GM12878 (cell line): ENCODE measurements around the gene SNRNP27. TPM values are rescaled to one million over a fixed set of nuclear protein-coding genes. Genes with fewer than 3 reads are reported as not detected.

Source experiments
- ATAC-seq: fragments of 200-7000 bp; cut with Tn5 transposase; 3 replicates; pipeline ENCODE4 v1.9.1; 2020; ENCODE audit warnings: mild to moderate bottlenecking, moderate library complexity
- BruUV-seq: library from RNA; stranded (reverse); fragments of 400-500 nt; replicated peaks from 2 replicates; lab custom pipeline; 2021; lab: Mats Ljungman, UMichigan
- CTCF ChIA-PET: fragments of 300-600 bp; sonication (Branson Sonifier 250); formaldehyde crosslinking; extraction: SDS; loops from one replicate; lab custom pipeline; 2021; ENCODE audit warnings: inconsistent platforms; lab: Yijun Ruan, JAX
- POLR2A ChIA-PET: fragments of 350-600 bp; formaldehyde crosslinking; extraction: SDS; loops from one replicate; lab custom pipeline; 2021; ENCODE audit warnings: inconsistent platforms; lab: Charles Lee
- RAD21 ChIA-PET: fragments of 300-600 bp; sonication (Branson Sonifier 250); formaldehyde crosslinking; loops from one replicate; lab custom pipeline; 2023; ENCODE audit warnings: antibody characterized with exemption; ENCODE audit not compliant: unreplicated experiment; lab: Charles Lee
- SMC1A ChIA-PET: fragments of 300-600 bp; sonication (Branson Sonifier 250); formaldehyde crosslinking; loops from one replicate; lab custom pipeline; 2023; ENCODE audit not compliant: unreplicated experiment, uncharacterized antibody; lab: Charles Lee
- DNase-seq: peaks from one replicate; pipeline ENCODE4 v3.0.0-alpha.2; 2011; ENCODE audit warnings: low read depth, low spot score
- FAIRE-seq: peaks from 3 replicates; lab custom pipeline; 2011; peaks lifted over from hg19 to GRCh38; lab: Jason Lieb, UNC
- H2AFZ ChIP-seq: 2 replicates; pipeline ENCODE4 v1.6.0; 2011; ENCODE audit warnings: low read depth, low read length, control low read depth; ENCODE audit not compliant: control insufficient read depth
- H3K27ac ChIP-seq: 2 replicates; pipeline ENCODE4 v1.5.1; 2011; ENCODE audit warnings: control low read depth; ENCODE audit not compliant: control insufficient read depth, insufficient read depth
- H3K27me3 ChIP-seq, 2 experiments: replicated peaks in 1 of 2; 2 replicates each; pipeline versions ENCODE4 v1.6.0 to v1.6.1; 2011; ENCODE audit warnings: low read length in 1 of 2; ENCODE audit not compliant: control insufficient read depth in 2 of 2, insufficient read depth in 2 of 2
- H3K36me3 ChIP-seq, 2 experiments: 2 replicates each; pipeline ENCODE4 v1.5.1; 2011; ENCODE audit warnings: low read length in 1 of 2; ENCODE audit not compliant: control insufficient read depth in 2 of 2, insufficient read depth in 2 of 2
- H3K4me1 ChIP-seq: 2 replicates; pipeline ENCODE4 v1.6.1; 2011; ENCODE audit warnings: mild to moderate bottlenecking, low read length, moderate library complexity, mixed read lengths; ENCODE audit not compliant: control insufficient read depth, insufficient read depth
- H3K4me2 ChIP-seq: 2 replicates; pipeline ENCODE4 v1.6.0; 2011; ENCODE audit warnings: control low read depth; ENCODE audit not compliant: control insufficient read depth, insufficient read depth
- H3K4me3 ChIP-seq: fragments of 200-600 bp; sonication (generic); 2 replicates; pipeline ENCODE4 v1.5.1; 2016
- H3K79me2 ChIP-seq: 2 replicates; pipeline ENCODE4 v1.6.0; 2011; ENCODE audit warnings: low read length; ENCODE audit not compliant: control insufficient read depth, insufficient read depth
- H3K9ac ChIP-seq: 2 replicates; pipeline ENCODE4 v1.8.0; 2011; ENCODE audit warnings: low read length, control low read depth, mixed read lengths; ENCODE audit not compliant: control insufficient read depth, insufficient read depth
- H3K9me3 ChIP-seq: replicated peaks from 3 replicates; pipeline ENCODE4 v1.5.1; 2011; ENCODE audit warnings: mild to moderate bottlenecking, low read length; ENCODE audit not compliant: control insufficient read depth, insufficient read depth
- H4K20me1 ChIP-seq: 2 replicates; pipeline ENCODE4 v1.6.0; 2011; ENCODE audit not compliant: control insufficient read depth, insufficient read depth
- CHD4 ChIP-seq: fragments of 200-600 bp; sonication (generic); IDR thresholded peaks from 2 replicates; pipeline ENCODE4 v1.6.1; 2016; ENCODE audit warnings: mild to moderate bottlenecking
- EP300 ChIP-seq, 2 experiments: fragments of 150-350 bp in 1 of 2; IDR thresholded peaks; 2 replicates each; pipeline ENCODE4 v1.6.1; 2011 to 2012; ENCODE audit warnings: low read depth in 2 of 2, low read length in 2 of 2, borderline replicate concordance in 1 of 2, improper control_type of control experiment in 1 of 2, inconsistent platforms in 1 of 2; ENCODE audit not compliant: control insufficient read depth in 1 of 2
- HDAC2 ChIP-seq: fragments of 200-600 bp; sonication (generic); IDR thresholded peaks from 2 replicates; pipeline ENCODE4 v1.6.1; 2017
- HDAC6 ChIP-seq: fragments of 200-600 bp; sonication (generic); IDR thresholded peaks from one replicate; pipeline ENCODE4 v1.8.0; 2017; ENCODE audit warnings: antibody characterized with exemption; ENCODE audit not compliant: unreplicated experiment
- MEF2B ChIP-seq: fragments of 450-650 bp; IDR thresholded peaks from 2 replicates; pipeline ENCODE4 v1.6.1; 2018; ENCODE audit warnings: mild to moderate bottlenecking, moderate library complexity; ENCODE audit not compliant: partially characterized antibody, poor library complexity, severe bottlenecking
- MXI1 ChIP-seq: fragments of 150-350 bp; IDR thresholded peaks from 2 replicates; pipeline ENCODE4 v1.6.1; 2011; ENCODE audit warnings: low read depth, mild to moderate bottlenecking, inconsistent platforms, low read length, improper control_type of control experiment
- NR2F1 ChIP-seq: fragments of 450-650 bp; conservative IDR thresholded peaks from 2 replicates; pipeline ENCODE4 v1.6.1; 2017; ENCODE audit warnings: mild to moderate bottlenecking
- USF1 ChIP-seq: IDR thresholded peaks from 2 replicates; pipeline ENCODE4 v1.6.1; 2011; ENCODE audit warnings: borderline replicate concordance, low read depth, mild to moderate bottlenecking, moderate library complexity, mixed read lengths, low read length; ENCODE audit not compliant: insufficient read depth; ENCODE audit errors: extremely low read length
- ZNF217 ChIP-seq: fragments of 450-650 bp; IDR thresholded peaks from 2 replicates; pipeline ENCODE4 v1.6.1; 2017; ENCODE audit warnings: antibody characterized with exemption, mild to moderate bottlenecking
- WGBS: methylation state at CpG from one replicate; pipeline ENCODE4 v1.1.6; 2016; ENCODE audit warnings: low lambda C conversion rate; ENCODE audit not compliant: insufficient replicate concordance, insufficient coverage; ENCODE audit errors: missing lambda C conversion rate; 5-methylcytosine and 5-hydroxymethylcytosine counted together
- in situ Hi-C: fragments of 300-500 bp; cut with MboI; formaldehyde crosslinking; loops from 9 replicates; pipeline ENCODE4 v1.14.3; 2018; ENCODE audit warnings: mixed read lengths
- intact Hi-C: fragments of 100-400 bp; cut with micrococcal nuclease; formaldehyde crosslinking; loops from one replicate; pipeline ENCODE4 v1.14.2; 2022; ENCODE audit not compliant: unreplicated experiment
- polyA plus RNA-seq, 11 experiments: library from polyadenylated mRNA; depleted of rRNA in 4 of 11; unstranded in 6 of 11; stranded (reverse) in 5 of 11; fragments of >200 nt; fragmentation: Nextera tagmentation in 4 of 11; fragmentation: Illumina TruSeq in 1 of 11; extraction: Ambion mirVana in 4 of 11; extraction: Trizol in 1 of 11; gene quantifications; 1 replicate in 1 of 11; 2 replicates in 10 of 11; pipeline versions ENCODE4 v1.2.1 to v1.2.3, GENCODE V29; 2011 to 2016; ENCODE audit warnings: inconsistent platforms in 2 of 11, missing spikeins in 2 of 11, low read depth in 1 of 11
- total RNA-seq, 4 experiments: library from RNA; depleted of rRNA in 3 of 4; stranded (reverse); fragments of >200 nt in 3 of 4; fragmentation: Illumina TruSeq in 1 of 4; extraction: Trizol in 1 of 4; gene quantifications; 2 replicates each; pipeline versions ENCODE4 v1.2.1 to v1.2.3, GENCODE V29; 2013 to 2021

Gene SNRNP27
- total and polyA plus RNA-seq, 10 of the 15 experiments (the other 5 are each of a cell fraction or from before 2014, with no cell fraction given) = 30.6 to 89.5 (median 49.2) TPM

- TF ChIP-seq HDAC6 = no peak
- TF ChIP-seq ZNF217 = no peak
- TF ChIP-seq USF1 = no peak
- no peak for TF ChIP-seq CHD4
- TF ChIP-seq MEF2B = no peak
- no peak for TF ChIP-seq HDAC2
- no peak for TF ChIP-seq EP300 (IDR thresholded peaks at IDR 0.05; ENCODE audit: borderline replicate concordance in 1 of 2, control insufficient read depth in 1 of 2, low read depth in 2 of 2, low read length in 2 of 2)
- no peak for TF ChIP-seq NR2F1
These were observed 33.2 kb downstream of the SNRNP27 start (continued) for GRCh38 chr2:69926849-69927515.

- FAIRE-seq = no peak
- no peak for DNase-seq
- Histone ChIP-seq H3K9ac (no peak overlapping the region), H3K27ac (no peak overlapping the region), H3K4me3 (no peak overlapping the region), H3K4me2 (no peak overlapping the region), H3K4me1 (peaks cover 17% of the 10 kb centered on the region), H3K36me3 (peaks cover 0 to 6% of the 10 kb centered on the region in 2 experiments; a peak in 1 of 4 replicates), H3K27me3 (no peaks in the 10 kb centered on the region), H3K79me2 (no peaks in the 10 kb centered on the region), H4K20me1 (no peaks in the 10 kb centered on the region), H2AFZ (no peak overlapping the region), H3K9me3 (no peaks in the 10 kb centered on the region)
- POLR2A ChIA-PET = interaction anchor here (0.6 kb wide), 1 partner anchor 63 kb away, joined by 4 read pairs; no protein-coding TSS in a partner anchor
- no TSS peak for BruUV-seq
- SMC1A ChIA-PET = interaction anchor here (0.6 to 1.3 kb wide), 4 partner anchors 17 to 212 kb away, joined by 3 to 4 read pairs (median 3); partner anchors contain the start of gene MXD1
- no peak for TF ChIP-seq MXI1
- in situ Hi-C loops = no loop called here
- RAD21 ChIA-PET = no interaction called here
- CTCF ChIA-PET = interaction anchor here (1.3 to 1.5 kb wide), 2 partner anchors 18 to 20 kb away, joined by 4 to 7 read pairs; partner anchors contain the start of gene MXD1
- intact Hi-C loops = no loop called here
- 89% methylated on average over 7 of the region's 7 CpGs for WGBS
- ATAC-seq = no peak
These were observed 38.3 kb downstream of the SNRNP27 start for GRCh38 chr2:69931832-69932595.
